Germinal center (tissue), 1 donor: ENCODE results near the gene LSM14B.
"Not testable (repeated sequence)": the region's sequence is repeated elsewhere in the genome, so short reads cannot be mapped to it uniquely, and the experiment has no call there.

Source experiments
- DNase-seq: peaks from one replicate; pipeline ENCODE4 v3.0.0; 2012; ENCODE audit warnings: mixed read lengths, low spot score

Gene LSM14B

DNA sequence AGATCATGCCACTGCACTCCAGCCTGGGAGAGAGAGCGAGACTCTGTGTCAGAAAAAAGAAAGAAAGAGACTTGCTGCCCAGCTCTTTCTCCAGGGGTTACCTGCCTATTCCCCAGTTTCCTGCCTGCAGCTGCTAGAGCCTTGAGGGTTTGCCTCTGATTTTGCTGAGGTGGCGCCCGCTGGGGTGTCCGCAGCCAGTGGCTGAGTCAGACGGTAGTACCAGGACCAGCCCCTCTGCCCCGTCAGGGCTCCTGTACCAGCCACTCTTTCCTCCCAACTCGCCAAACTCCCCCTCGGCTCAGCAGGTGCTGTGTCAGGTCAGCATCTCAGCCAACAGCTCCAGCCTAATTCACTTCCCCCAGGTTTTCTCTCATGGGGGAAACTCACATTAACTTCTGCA lies 7.4 kb upstream of the LSM14B start:
- no peak for DNase-seq

DNA sequence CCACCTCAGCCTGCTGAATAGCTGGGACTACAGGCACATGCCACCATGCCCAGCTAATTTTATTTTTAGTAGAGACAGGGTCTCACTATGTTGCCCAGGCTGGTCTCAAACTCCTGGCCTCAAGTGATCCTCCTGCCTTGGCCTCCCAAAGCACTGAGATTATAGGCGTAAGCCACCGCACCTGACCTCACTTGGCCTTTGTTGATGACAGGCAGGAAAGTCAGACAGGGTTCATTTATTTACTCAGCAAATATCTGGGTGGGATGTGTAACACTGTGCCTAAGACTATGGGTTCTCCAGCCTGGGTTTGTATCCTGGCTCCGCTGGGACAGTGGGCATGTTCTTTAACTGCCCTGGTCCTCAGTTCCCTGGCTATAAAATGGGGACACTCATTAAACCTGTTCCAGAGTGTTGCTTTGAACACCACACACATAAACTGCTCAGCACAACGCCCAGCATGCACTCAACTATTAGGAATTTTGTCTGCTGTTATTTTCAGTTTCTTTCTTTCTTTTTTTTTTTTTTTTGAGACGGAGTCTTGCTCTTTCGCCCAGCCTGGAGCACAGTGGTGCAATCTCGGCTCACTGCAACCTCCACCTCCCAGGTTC lies 6.4 kb upstream of the LSM14B start:
- not testable (repeated sequence) for DNase-seq

DNA sequence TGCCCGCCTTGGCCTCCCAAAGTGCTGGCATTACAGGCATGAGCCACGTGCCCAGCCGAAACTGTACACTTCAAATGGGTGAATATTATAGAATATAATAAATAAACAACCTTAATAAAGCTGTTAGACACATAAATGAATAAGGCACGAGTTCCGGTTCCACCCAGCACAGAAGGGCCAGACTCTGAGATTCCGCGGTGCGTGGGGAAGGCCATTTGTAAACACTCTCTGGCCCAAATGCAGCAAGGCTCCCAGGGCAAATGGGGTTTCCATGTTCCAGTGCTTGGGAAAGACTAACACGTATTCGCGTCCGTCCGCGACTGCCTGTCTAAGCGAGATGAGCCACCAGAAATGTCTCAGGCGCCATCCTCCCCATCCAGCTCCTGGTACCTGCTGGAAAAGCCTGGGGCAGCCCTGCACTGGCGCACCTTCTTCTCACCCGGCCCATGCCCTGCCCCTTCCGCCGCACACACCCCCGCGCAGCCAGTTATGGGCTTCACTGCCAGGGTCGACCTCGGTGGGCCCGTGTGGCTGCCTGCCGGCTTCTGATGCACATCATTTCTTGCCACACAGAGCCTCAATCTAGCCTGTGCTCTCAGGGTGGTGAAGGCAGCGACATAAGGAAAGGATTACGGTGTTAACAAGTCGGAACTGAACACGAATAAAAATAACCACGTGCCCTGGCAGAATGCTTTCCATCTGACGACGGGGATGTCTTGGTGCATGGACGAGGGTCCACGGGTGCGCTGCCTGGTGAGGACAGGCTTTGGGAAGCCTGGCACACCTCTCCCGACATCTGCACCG lies 5.5 kb upstream of the LSM14B start:
- DNase-seq: no peak

DNA sequence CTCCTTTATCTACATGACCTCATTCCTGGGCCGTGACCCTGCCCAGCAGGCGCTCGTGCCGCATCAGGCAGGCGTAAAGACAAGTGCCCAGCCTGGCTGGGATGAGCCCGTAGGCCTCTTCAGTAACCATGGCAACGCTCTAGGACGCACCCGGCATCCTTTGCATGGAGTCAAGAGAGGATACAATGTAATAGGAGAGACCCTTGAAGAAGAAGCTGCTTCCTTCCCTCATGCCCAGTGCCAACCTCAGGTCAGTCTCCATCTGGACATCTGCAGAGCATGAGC lies 5.0 kb upstream of the LSM14B start:
- DNase-seq: no peak

DNA sequence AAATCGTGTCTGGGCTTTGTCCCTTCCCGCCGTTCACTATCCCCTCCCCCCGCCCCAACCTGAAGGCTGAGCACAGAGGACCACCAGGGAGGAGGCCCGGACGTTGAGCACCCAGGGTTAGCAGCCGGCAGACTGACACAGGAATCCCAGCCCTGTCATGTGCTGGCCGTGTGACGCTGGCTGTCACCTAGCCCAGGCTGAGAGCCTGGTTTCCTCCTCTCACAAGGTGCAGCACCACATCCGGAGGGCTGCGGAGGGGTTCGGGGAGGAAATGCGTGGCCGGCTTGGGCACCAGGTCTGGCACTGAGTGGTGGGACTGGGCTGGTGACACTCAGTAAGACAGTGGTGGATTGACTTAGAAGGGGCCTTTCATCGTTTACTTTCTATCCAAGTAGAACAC lies 4.6 kb upstream of the LSM14B start:
- DNase-seq: no peak

DNA sequence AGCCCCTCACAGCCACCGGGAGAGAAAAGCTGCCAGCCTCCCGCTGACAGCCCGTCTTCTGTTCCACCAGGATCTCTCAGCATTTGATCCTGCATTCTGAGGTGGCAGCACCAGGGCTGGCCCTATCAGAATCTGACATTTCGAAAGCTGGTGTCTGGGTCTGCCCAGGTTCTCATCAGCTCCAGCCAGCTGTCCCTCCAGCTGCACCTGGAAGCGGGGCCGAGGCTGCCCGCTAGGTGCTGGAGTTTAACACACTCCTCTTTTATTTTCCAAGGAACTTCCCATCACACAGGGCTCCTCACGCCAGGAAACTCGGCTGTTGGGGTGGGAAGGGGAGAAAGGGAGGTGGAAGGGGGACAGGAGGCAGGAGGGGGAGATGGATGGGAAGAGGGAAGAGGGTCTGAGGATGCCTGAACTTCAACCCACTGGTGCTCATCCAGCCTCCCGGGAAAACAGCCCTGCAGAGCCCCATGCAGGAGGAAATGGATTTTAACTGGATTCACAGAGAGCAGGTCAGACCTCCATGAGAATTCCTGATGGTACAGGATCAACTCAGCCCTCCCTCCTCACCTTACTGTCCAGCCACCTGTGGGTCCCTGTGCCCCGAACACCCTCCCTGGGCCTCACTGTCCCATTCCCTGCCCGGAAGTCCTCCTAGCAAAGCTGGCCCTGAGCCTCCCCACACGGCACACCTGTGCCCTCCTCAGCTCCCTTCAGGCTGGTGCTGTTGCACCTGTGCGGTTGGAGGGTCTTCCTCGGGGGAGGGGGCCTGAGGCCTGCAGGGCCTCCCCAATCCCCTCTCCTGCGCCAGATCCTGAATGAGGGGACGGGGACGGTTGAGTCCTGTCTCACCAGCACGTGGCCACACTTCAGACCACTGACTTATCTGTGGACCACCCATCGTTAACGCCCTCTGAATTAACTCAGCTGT lies 3.9 kb upstream of the LSM14B start:
- DNase-seq: no peak

DNA sequence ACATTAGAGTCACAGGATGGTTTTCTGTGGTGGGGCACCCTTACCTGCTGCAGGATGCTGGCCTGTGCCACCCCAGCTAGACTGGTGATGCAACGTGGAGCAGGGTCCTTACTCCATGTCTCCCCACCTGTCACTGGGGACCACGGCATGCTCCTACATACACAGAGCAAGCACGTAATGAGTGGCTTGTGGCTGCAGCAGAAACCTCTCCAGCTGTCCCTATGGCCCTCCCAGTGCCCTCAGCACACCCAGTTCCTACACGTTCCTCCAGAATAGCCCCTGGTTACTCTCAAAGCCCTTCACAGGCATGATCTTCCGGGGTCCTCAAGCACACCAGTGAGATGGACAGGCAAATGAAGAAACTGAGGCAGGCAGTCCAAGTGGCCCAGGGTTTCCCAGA lies 3.2 kb upstream of the LSM14B start:
- DNase-seq: no peak

DNA sequence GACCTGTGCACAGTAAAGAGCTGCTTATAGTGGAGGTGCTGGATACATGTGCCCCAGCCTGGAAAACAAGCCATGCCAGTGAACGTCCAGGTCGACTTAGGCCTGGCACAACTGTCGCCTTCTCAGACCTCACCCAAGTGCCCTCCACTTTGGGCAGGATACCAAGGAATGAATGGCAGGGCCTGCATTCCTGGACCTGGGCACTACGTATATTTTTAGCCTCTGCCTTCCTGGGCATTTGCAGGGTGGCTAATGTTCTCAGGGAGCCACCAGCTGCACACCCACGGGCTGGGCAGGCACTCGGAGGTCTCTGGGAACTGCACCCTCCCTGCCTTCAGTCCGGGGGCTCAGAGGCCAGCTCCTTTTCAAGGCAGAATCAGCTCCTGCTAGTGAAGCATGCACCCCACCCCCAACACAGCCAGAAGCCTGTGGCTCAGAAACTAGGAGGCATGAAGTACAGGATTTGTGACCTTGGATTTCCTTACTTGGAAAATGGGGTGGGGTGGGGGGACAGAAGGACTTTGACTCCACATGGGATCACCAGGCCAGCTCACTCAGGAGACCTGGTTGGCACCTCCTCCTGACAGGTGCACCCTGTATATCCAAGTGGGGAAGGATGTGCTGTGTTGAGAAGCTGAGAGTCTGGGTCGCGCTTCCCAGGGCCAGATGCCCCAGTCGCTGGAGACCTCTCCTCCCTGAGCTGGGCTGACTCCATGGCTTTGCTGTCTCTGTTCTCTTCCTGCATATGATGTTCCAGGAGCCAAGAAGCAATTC lies 2.5 kb upstream of the LSM14B start:
- DNase-seq: no peak

DNA sequence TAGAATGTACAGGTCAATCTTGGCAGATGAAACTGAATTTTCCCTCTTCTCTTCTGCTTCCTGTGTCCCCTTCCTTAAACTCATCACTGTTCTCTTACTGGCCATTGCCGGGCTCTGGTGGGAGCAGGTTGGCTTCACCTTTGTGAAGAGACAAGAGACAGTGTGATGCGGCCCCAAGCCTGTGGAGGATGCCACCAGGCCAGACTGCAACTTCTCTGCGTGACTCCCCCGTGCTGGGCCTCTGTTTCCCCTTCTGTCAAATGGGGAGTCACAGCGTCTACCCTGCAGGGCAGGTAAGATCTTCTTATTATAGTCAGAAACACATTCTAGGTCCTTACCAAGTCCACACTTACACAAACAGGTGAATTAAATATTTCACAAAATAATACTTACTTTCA lies 1.9 kb upstream of the LSM14B start:
- DNase-seq: no peak

DNA sequence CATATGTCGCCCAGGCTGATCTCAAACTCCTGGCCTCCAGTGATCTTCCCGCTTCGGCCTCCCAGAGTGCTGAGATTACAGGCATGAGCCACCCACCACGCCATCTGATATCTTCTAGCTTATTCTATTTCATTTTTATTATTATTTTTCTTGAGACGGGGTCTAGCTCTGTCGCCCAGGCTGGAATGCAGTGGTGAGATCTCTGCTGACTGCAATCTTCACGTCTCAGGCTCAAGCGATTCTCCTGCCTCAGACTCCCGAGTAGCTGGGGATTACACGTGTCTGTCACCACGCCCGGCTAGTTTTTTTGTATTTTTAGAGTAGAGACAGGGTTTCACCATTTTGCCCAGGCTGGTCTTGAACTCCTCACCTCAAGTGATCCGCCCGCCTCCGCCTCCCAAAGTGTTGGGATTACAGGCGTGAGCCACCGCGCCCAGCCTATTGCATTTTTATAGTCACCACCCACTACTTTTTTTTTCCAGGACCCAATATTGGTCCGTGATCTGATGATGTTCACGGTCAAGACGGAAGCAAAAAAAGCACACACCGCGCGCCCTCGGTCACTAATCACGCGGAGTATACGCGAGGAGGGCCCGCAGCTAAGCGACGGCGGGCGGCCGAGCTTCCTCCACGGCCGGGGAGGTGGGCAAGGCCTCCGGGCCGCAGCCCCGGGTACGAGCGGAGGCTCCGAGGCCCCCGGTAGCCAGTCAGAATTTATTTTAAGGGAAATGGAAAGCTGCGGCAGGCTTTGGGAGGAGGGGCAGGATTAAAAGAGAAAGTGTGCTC lies 1.1 kb upstream of the LSM14B start:
- no peak for DNase-seq

DNA sequence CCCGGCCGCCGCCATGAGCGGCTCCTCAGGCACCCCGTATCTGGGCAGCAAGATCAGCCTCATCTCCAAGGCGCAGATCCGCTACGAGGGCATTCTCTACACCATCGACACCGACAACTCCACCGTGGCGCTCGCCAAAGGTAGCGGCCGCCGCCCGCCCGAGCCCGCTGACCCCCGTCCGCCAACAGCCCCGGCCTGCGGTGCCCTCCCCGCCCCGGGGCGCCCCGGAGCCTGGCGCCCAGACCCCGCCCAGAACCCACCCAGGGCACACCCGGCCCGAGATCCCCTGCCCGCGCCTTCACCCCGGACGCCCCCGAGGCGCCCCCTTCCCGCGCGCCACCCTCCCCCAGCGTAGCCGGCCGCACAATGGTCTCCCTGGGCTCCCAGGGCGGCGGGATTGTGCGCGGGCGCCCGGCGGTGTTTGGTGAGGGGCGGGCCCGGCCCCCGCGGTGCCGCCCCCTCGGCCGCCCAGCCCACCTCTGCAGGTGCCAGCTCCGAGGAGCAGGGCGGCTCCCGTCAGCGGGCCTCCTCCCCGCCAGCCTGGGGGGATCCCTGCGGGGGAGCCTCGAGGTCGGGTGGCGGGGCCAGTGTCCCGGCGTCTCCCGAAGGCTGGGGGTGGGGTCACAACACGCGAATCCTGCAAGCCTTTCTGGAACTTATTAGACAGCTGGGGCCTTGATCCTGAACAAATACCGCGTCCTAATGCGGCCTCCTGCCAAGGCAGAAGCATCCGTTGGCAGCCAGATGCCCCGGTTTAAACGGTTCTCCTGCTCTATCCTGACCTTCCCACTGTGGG lies 577 bp downstream of the LSM14B start:
- DNase-seq: peak; percentile 71

DNA sequence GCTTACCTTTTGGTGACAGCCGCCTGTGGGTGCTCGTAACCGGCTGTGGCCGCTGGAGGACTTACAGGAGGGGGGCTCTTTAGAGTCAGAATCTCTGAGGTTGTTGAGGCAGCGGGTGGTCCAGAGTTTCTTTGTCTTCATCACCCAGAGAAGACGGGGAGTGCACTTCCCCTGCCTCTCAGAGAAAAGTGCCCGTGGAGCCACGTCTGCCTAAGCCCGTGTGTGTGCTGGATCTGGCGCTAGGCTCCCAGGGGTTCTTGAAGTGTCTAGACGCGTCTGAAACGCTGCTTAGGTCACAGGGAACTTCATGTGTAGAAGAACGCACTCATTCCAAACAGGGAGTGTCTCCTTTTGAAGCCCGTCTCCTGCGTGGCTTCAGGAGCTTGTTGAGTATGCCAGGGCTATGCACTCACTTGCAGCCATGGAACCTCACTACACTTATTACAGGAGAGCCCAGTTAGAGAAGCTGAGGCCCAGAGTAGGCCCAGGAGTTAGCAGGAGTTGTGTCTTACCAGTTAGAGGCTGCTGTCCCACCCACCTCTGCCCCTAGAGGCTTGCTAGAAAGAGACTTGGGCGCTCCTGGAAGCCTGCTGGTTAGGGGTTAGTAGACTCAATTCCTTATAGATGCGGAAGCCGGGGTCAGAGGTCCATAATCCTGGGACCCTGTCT lies 1.3 kb downstream of the LSM14B start:
- DNase-seq: no peak

DNA sequence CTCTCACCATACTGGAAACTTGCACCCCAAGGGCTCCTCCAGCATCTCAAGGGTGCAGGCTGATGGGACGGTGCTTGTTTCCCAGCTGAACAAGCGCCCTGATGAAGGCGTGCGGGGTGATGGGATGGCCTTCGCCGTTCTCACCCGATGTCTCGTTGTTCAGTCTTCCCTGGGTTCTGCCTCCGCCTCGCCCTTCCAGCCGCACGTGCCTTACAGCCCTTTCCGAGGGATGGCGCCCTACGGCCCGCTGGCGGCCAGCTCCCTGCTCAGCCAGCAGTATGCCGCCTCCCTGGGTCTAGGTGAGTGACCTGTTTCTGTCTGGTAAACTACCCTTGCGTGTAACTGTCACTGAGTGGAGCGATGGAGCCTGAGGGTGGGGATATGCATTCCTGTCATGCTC lies 3.9 kb downstream of the LSM14B start:
- no peak for DNase-seq

DNA sequence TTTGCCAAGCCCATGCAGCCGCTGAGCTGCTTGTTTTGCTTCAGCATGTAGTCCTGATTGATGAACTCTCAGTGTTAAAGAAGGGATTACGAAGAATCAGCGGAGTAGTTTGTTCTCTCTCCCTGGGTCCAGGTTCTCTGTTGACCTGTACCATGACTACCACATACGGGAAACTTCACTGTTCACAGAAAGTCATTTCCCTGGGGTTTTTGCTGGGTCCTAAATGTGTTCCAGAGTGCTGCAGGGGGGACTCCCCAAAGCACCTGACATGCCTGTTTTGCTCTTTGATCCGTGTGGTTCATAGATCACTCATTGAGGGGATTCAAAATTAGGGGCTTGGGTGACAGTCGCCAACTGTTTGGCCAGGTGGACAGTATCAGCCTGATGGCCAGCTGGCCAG lies 5.5 kb downstream of the LSM14B start:
- no peak for DNase-seq

DNA sequence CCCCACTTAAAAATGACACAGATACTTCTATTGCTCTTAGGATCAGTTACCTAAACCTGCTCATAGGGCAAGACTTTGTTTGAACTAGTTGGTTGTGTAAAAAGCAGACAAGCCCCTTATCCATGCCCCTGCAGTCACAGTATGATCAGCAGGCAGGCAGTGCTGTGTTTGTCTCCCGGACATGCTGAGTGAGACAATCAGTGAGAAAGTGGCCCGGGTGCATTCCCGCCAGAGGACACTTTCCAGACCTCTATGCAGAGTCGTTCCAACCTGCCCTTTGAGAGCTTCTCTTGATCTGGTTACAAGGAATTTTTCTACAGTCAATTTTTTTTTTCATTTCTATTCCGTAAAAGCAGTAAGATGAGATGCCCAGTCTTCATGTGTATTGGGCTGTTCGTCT lies 6.2 kb downstream of the LSM14B start:
- no peak for DNase-seq

DNA sequence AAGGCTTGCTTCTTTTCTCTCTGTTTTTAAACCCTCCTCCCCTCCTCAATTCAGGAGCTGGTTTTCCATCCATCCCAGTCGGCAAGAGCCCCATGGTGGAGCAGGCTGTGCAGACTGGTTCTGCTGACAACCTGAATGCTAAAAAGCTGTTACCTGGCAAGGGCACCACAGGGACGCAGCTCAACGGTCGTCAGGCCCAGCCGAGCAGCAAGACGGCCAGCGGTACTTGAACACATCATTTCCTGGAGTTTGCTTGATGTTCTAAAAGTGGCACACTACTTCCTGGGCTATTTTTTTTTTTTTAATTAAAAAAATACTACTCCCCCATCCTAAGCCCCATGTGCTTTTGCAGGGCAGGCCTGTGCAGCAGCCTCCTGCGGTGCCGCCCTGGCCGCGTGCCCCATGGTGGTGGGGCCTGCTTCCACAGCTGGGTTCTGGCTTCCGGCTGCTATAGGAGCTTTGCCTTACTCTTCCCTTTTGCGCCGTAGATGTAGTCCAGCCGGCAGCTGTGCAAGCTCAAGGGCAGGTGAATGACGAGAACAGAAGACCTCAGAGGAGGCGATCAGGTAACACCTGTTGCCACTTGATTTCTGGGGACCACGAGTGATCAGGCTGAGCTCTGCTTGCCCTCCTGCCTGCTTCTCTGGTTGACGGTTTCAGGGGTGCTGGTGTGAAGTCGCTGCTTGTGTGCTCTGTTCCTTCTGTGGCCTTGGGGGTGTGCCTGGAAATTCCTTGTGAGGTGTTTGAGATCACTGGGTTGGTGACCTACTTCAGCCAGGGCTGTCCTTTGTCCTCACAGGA lies 7.7 kb downstream of the LSM14B start:
- DNase-seq: no peak

DNA sequence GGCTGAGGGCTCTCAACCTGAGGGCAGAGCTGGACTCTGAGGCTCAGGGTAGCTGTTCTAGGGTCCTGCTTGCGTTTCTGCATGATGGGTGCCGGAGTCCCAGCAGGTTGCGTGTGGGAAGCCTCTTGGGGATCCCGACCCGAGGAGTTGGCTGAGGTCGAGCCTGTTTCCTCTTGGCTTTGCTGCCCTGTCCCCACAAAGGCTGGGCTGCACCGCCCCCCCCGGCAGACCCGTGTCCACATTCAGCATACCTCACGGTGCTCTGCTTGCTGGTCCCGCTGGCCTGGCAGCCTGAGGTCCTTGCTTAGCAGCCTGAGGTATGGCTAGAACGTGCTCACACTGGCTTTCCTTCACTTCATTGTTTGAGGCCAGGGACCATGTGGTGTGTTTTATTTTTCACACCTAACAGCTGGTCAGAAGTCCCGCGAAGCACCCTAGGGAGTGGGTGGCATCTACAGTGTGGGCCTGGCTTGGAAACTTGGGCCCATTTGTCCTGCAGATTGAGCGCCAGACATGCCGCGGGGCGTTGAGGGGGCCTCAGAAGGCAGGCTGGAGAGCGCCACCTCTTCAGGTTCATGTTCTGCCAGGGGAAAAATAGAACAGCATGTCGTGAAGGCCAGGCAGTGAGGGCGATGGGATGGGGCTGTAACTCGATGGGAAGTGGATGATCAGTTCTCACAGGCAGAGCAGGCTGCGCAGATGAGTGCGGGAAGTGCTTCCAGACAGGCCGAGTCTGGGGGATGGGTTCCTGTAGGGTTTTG lies 9.5 kb downstream of the LSM14B start:
- no peak for DNase-seq

DNA sequence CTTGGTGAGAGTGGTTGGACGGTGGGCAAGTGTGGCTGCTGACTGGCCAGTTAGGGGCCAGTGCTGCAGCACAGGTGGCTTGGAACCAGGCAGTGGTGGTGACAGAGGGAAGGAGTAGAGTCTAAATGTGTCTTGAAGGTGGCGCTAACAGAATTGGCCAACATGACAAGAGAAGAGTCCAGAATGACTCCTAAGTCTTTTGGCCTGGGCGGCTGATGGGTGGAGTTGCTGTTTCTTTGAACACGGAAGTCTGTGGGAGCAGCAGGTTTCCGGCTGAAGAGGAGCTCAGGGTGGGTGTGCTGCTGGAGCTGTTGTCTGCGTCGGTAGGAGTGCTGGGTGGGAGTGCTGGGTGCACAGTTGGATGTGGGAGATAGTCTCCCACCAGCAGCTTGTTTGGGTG lies 10.1 kb downstream of the LSM14B start:
- DNase-seq: no peak
